GM21619 (cell line): ENCODE measurements around the gene LIF.

Source experiments
- ATAC-seq: cut with Tn5 transposase; IDR thresholded peaks from one replicate; pipeline ENCODE4 v1.9.1; 2021; ENCODE audit not compliant: unreplicated experiment

LIF gene

DNA sequence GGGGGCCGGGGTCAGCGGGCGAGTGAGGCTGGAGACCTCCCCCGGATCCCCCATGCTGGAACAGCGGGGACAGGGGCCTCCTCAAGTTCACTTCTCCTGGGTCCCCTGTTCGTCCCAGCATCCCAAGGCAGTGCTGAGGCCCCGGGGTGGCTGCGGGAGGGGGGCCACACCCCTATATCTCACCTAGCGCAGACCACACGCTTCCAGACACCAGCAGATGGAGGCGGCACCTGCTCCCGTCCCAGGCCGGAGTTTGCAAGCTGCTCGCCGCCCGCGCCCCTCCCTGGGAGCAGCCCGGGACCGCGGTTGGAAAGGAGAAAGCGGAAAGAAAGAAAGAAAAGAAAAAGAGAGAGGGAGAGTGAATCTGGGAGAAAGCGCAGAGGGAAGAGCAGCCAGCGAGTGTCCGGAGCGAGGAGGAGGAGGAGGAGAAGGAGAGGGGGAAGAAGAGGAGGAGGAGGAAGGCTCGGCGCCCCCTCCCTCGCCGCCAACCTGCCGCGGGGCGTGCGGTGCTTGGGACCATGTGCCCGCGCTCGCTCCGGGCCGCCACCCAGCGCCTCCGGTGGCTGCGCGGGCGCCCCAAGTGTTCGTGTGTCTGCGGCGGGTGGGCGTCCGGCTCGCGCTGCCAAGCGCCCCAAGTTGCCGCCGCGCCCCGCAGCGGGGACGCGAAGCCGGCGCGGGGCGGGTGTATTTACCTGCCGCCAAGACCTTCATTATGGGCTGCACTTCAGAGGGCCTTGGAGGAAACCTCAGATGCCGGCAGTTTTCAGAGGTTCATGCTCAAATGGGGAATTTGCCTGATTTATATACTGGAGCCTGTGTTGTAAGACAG lies at the start of gene LIF:
Gene LIF (minus strand): TSS at position 775 of the 829 bp plus-strand sequence. CDS start 64 bp downstream, at position 711.
- no peak for ATAC-seq

- no peak for ATAC-seq
Measured at GRCh38 chr22:30296324-30296723, 49.8 kb upstream of the LIF start.

DNA sequence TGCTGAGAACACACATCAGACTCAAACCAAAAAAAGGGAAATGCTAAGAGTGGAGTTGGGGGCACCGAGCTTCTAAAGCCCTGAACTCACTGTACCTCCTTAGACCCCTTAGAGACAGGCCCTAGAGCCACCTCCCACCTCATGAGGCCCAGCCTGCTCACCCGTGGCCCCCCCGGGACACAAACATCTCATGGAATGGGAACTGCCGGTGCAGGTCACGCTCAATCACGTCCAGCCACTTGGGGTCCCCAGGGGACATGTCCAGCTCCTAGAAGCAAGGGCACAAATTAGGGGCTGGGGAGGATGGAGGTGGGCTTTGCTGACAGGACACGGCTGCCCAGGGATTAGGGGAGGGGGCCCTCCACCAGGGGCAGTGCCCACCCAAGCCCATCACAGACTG lies 49.0 kb upstream of the LIF start:
- ATAC-seq, result no peak

- ATAC-seq, result no peak
Measured at GRCh38 chr22:30294830-30295229, 48.3 kb upstream of the LIF start.

GRCh38 chr22:30294066-30294465 lies 47.5 kb upstream of the LIF start:
- no peak for ATAC-seq

GRCh38 chr22:30293026-30293425 lies 46.5 kb upstream of the LIF start:
- ATAC-seq, result no peak

GRCh38 chr22:30292069-30292970 lies 45.8 kb upstream of the LIF start:
- ATAC-seq, result no peak

DNA sequence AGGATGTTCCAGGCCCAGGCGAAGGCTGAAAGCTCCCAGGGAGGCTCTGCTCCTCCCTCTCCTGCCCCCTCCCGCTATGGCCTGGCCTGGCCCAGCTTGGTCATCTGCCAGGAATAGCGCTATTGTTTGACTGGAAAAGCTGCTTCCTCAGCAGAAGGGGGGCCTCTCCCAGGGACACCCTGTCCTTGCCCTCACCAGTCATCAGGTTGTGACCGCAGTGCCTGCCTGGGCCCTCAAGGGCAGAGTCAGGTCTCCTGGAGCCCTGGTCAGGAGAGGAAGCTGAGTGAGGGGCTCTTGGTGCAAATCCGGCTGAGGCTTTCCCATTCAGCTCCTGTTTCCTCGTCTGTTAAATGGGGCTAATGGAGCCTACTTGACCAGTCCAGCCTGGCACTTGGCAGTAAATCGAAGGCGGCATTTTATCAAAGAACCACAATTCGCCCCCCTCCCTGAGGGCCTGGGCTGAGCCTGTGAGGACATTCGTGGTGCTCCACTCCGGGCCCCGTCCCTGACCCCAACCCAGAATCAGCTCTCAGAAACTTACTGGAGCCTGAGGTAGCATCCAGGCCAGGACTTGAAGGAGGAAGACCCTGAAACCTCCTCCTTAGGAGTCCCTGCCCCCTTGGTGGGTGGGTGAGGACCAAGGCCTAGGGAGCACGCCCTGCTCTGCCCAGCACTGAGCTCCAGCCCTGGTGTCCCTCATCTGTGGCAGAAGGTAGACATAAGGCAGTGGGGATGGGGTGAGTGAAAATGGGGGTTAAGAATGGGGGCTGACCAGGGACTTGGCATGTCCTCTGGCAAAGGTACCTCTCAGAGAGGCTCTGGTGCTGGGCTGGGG lies 44.7 kb upstream of the LIF start:
- ATAC-seq, result no peak

- no peak for ATAC-seq
Measured at GRCh38 chr22:30290342-30291057, 43.9 kb upstream of the LIF start.

DNA sequence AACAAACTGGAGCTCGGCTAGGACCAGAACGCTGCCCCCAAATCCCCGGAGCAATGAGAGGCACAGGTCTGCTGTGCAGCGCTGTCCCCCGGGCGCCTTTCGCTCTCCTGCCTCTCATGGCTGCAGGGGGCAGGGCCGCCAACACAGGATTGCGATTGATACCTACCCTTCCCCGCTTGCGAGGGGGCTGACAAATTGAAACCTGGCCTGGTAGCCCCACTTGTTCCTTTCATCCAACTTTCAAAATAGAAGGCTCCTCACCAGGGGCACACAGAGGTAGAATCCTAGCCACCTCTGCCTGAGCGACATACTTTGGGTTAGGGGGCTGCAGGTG lies 43.4 kb upstream of the LIF start:
- ATAC-seq, result peak; percentile 8

DNA sequence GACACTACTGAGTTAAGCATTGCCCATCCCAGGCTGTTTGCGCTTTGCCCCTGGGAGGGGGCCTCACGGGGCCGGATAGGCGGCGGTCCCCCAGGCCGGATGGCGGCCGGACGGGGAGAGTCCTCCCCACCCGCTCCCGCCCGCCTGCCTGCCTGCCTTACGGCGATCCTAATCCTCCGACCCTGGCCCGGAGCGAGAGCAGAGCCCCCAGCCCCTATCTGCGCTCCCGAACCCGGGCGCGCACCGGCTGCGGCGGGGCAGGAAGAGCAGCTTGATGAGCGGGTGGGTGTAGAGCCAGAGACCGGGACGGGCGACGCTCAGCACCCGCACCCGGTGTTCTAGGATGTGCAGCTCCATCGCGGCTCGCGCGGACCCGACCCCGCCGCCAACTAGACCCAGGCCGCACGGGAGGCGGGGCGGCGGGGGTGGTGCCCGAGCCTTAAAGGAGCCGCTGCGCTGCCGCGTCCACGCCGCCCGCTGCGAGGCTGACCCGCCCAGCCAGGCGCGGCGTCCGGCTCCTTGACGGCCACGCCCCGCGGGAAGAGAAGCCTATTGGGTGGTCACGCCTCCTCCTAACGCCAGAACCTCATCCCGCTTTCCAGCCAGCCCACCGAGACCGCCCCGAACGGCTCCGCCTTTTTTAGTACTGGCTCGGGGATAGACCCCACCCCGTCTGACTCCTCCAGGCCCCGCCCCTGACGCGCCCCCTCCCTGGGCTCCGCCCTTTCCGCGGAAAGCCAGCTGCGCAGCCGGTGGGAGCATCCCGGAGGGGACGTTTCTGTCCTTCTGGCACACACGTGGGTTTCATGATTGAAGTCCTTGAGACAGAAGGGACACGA lies 42.8 kb upstream of the LIF start, which contains the start of gene CASTOR1:
Gene CASTOR1 (minus strand): TSS at position 365 of the 839 bp plus-strand sequence. CDS start 8 bp downstream, at position 357.
- ATAC-seq, result peak; percentile 54

DNA sequence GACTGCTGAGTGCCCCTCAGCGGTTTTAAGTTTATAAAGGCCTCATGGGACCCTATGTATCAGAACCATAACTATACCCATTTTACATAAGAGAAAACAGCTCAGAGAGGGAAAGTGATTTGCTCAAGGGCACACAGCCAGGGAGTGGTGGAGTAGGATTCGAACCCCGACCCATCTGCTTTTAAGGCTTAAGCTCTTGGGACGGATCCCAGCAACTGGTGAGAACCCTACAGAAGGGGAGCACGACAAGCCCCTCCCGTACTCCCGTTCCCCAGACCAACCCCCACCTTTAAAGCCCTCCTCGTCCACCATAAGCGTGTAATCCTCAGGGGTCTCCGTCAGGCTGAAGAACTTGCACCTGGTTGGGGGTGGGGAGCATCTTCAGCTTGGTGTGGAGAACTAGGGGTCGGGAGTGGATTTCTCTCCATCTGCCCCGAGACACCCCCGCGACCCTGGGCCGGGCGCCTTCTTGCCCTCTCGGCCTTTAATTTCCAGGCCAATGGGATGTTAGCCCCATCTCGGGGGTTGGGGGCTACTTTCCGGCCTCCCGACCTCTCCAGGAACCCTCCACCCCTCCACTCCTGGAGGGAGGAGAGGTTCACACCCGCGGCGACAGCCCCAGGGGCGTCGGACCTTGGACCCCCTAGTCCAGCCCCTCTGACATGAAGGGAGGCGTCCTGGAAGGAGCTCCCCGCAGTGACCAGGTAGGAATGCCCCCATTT lies 42.0 kb upstream of the LIF start:
- no peak for ATAC-seq

DNA sequence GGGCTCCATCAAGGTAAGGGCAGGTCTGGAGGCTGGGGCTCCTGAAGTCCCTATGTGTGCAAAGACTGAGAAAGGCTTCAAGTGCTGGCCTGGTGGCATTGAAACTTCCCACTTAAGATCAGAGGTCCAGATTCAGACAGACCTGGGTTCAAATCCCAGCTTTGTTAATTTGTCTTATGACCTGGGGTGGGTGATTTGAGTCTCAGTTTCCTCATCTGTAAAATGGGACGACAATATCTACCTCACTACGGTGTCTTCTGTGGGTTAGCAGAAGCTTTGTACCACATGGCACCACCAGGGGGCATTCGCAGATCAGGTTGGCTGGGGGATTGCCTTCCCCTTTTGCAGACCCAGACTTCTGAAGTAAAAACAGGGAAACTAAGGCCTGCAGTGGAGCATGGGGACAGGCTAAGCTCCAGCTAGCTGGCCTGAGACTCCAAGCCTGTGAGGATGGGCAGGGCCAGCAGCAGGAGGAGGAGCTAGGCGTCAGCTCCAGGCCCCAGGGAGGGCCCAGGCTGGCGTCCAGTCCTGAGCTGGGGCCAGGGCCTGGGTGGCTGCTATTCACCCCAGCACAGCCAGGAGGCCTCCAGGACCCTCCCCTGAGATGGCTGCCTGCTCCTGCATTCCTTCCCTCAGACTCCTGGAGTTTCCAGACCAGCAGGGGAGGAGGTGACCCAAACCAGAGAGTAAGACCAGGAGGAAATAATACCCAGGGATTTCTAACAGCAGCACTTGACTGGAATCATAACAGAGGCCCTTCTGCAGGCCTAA lies 41.3 kb upstream of the LIF start:
- ATAC-seq, result no peak

DNA sequence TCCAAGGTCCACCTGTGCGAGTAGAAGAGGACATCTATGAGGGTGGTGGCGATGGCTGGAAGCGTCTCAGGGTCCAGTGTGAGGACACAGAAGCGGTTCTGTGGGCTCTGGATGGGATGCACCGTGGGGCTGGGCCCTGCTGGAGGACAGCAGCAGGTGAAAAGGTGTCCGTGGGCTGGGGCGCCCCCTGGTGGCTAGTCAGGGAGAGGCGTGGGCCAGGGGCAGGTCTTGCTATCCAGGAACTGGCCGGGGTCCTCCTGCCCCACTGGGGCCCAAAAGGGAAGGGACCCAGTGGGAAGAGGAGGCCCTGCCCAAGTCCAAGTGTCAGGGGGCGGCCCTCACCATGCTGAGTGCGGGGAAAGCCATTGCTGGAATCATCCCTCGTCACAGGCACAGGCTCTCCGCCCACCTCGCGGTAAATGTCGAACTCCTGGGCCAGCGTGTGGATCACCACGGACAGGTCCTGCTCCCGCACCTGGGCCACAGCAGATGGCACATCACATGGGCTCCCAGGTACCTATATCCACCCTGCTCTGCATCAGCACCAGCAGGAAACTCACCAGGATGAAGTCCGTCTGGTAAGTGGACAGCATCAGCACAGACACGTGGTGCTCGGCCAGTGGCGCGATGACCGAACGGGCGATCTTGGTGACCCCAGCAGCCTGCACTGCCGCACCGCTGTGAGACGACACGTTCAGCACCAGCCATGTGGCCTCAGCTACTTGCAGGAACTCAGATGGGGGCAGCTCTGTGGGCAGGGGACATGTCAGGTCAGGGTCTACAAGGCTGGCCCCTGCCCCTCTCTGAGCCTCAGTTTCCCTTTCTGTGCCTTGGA lies 40.5 kb upstream of the LIF start:
- ATAC-seq, result no peak

DNA sequence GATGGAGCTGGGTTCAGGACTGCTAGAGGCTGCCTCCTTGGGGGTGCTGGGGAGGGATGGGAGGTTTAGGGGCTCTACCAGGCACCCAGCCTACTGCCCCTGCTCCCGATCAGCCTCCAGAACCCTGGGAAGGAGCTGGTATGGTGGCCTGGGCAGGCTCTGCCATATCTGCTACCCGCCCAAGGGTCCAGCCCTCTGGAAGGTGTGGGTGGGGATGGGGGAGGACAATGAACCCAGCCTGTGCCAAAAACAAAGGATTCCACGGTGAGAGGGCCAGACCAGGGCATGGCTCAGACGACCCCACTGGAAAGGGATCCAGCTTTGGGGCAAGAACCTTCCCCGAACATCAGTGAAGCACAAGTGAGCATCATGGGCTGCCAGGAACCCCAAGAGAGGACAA lies 39.8 kb upstream of the LIF start:
- ATAC-seq, result no peak

DNA sequence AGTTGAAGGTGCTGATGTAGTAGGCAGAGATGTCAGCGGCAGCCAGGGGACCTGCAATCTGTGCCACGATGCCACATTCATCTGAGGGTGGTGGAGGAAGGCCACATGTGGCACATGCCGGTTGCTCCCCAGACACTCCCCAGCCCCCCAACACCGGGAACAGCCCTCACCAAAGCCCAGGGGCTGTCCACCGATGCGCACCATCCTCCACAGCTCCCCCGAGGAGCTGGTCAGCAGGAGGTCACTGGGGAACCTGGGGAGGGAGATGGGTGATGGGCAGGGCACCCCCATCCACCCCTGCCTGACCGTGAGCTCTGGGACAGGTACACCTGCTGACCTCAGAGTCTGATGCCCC lies 39.3 kb upstream of the LIF start:
- ATAC-seq, result no peak

DNA sequence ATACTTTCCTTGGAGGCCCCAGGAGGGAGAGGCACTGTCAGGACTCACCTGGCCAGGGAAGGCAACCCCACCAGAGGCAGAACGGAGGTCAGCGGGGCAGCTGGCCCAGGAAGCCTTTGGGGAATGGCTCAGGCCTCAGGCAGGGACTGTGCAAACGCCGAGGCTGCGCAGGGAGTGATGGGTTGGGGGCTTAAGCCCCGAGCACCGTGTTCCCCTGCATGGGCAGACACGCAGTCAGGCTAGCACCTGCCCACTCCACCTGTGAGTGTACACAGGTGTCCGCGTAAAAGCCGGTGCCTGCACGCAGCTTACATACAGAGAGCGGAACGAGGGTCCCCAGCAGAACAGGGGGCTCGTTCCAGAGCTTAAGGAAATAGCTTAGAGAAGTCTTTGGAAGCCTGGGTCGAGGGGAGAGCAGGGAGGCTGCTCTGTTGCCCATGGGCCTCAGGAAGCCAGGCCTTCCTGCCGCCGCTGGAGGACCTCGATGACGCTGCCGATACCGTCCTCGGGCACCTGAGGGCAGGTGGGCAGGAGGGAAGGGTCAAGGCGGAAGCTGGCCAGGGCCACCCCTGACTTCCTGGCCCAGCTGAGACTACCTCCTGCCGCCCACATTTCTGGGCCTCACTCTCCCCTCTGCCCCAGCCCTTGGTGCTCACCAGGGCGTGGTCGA lies 38.8 kb upstream of the LIF start:
- no peak for ATAC-seq
